ENCODE results near the gene JAZF1.

Gene JAZF1

DNA sequence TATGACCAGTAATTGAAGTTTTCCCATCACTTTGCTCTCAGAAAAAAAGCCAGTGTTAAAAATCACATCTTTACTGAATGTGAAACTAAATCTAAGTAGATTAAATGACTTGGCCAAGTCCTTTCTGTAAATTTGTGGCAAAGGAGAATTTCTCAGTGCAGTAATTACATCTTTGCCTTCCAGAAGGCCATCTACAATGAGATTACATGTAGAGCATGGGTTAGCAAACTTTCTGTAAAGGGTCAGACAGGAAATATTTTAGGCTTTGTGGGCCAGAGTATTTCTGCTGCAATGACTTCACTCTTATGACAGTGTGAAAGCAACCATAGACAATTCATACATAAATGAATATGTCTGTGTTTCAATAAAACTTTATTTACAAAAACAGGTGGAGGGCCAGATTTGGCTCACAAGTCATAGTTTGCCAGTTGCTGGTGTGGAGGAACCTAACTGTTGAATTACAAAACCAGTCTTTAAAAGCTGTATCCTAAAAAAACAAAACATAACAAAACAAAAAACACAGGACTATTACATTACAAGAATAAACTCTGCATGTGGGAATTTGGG, 249.6 kb downstream of the JAZF1 start:
- Histone ChIP-seq H3K9me3 (ENCODE audit: low read length) (no peaks in the 10 kb centered on the region), H3K9ac (ENCODE audit: low read length) (no peak overlapping the region), H3K36me3 (ENCODE audit: insufficient read depth, low read length) (no peaks in the 10 kb centered on the region), H3K4me3 (ENCODE audit: low read depth, low read length, poor library complexity, severe bottlenecking) (no peak overlapping the region), H3K79me2 (ENCODE audit: insufficient read depth, low read length) (no peaks in the 10 kb centered on the region), H4K20me1 (ENCODE audit: insufficient read depth, low read length) (no peaks in the 10 kb centered on the region), H3F3A (ENCODE audit: insufficient read depth, low read length) (no peaks in the 10 kb centered on the region), H3K4me2 (ENCODE audit: low read length) (no peak overlapping the region), H3K27me3 (ENCODE audit: insufficient read depth, low read length) (no peaks in the 10 kb centered on the region), H2AFZ (ENCODE audit: low read length) (no peak overlapping the region), H3K27ac (ENCODE audit: low read depth, low read length, poor library complexity, severe bottlenecking) (no peak overlapping the region), H3K4me1 (ENCODE audit: insufficient read depth, low read length, severe bottlenecking) (peaks cover 19% of the 10 kb centered on the region), H3K9me2 (ENCODE audit: low read depth, low read length) (no peaks in the 10 kb centered on the region)
- TF ChIP-seq, protein P1, sequence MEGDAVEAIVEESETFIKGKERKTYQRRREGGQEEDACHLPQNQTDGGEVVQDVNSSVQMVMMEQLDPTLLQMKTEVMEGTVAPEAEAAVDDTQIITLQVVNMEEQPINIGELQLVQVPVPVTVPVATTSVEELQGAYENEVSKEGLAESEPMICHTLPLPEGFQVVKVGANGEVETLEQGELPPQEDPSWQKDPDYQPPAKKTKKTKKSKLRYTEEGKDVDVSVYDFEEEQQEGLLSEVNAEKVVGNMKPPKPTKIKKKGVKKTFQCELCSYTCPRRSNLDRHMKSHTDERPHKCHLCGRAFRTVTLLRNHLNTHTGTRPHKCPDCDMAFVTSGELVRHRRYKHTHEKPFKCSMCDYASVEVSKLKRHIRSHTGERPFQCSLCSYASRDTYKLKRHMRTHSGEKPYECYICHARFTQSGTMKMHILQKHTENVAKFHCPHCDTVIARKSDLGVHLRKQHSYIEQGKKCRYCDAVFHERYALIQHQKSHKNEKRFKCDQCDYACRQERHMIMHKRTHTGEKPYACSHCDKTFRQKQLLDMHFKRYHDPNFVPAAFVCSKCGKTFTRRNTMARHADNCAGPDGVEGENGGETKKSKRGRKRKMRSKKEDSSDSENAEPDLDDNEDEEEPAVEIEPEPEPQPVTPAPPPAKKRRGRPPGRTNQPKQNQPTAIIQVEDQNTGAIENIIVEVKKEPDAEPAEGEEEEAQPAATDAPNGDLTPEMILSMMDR (IDR thresholded peaks at IDR 0.05; ENCODE audit: low read length), result no peak

DNA sequence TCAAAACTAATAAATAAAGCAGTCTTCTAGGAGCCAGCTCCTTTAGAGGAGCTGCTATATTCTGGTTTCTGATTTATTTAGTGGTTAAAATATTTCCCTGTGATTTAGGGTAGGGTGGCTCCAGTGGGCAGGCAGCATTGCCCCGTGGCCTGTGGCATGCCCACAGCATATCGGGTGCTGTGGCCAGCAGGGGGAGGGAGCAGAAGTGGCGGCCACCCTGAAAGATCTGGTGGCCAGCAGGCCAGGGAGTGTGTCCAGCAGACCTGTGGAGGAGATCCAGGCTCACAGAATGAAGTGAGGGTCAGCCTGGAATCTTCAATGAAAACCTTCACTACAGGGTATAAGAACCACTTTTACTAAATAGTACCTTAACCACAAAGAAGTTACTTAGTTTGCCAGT, 251.5 kb downstream of the JAZF1 start:
- H4K20me1 ChIP-seq (ENCODE audit: insufficient read depth, low read length), result no peaks in the 10 kb centered on the region
- no peaks in the 10 kb centered on the region for H3K9me3 ChIP-seq (ENCODE audit: low read length)
- no peak overlapping the region for H3K9ac ChIP-seq (ENCODE audit: low read length)
- no peak overlapping the region for H3K4me2 ChIP-seq (ENCODE audit: low read length)
- no peaks in the 10 kb centered on the region for H3K36me3 ChIP-seq (ENCODE audit: insufficient read depth, low read length)
- no peaks in the 10 kb centered on the region for H3K9me2 ChIP-seq (ENCODE audit: low read depth, low read length)
- no peaks in the 10 kb centered on the region for H3K79me2 ChIP-seq (ENCODE audit: insufficient read depth, low read length)
- no peaks in the 10 kb centered on the region for H3K27me3 ChIP-seq (ENCODE audit: insufficient read depth, low read length)
- H3K27ac ChIP-seq (ENCODE audit: low read depth, low read length, poor library complexity, severe bottlenecking), result no peak overlapping the region
- no peak for TF ChIP-seq EZH2 (IDR thresholded peaks at IDR 0.05; ENCODE audit: borderline replicate concordance, low read length)
- TF ChIP-seq, protein P1 (IDR thresholded peaks at IDR 0.05; ENCODE audit: low read length), result no peak
- H2AFZ ChIP-seq (ENCODE audit: low read length), result no peak overlapping the region
- H3K4me1 ChIP-seq (ENCODE audit: insufficient read depth, low read length, severe bottlenecking), result peaks cover 36% of the 10 kb centered on the region
- H3K4me3 ChIP-seq (ENCODE audit: low read depth, low read length, poor library complexity, severe bottlenecking), result no peak overlapping the region
- no peaks in the 10 kb centered on the region for H3F3A ChIP-seq (ENCODE audit: insufficient read depth, low read length)

DNA sequence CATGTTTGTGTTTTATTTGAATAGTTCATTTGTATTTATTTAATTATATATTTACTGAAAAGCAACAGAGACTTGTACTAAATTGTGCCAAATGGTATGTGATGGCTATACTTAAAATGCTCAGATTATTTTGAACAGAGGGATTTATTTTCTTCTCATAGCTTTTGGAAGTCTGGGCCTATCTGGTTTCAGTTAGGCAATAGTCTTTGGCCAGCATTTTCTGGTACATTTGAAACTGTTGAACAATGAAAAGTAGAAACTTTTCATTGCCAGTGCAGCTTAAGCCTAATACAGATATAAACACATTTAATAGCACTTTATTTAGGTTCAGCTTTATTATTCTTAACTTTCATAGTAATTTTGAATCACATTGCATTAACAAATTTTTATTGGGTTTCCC, 252.6 kb downstream of the JAZF1 start:
- H3K79me2 ChIP-seq (ENCODE audit: insufficient read depth, low read length), result no peaks in the 10 kb centered on the region
- no peaks in the 10 kb centered on the region for H3K9me2 ChIP-seq (ENCODE audit: low read depth, low read length)
- H3K9me3 ChIP-seq (ENCODE audit: low read length), result no peaks in the 10 kb centered on the region
- no peaks in the 10 kb centered on the region for H3K36me3 ChIP-seq (ENCODE audit: insufficient read depth, low read length)
- H2AFZ ChIP-seq (ENCODE audit: low read length), result no peak overlapping the region
- no peaks in the 10 kb centered on the region for H4K20me1 ChIP-seq (ENCODE audit: insufficient read depth, low read length)
- H3K27ac ChIP-seq (ENCODE audit: low read depth, low read length, poor library complexity, severe bottlenecking), result no peak overlapping the region
- H3K4me1 ChIP-seq (ENCODE audit: insufficient read depth, low read length, severe bottlenecking), result peaks cover 36% of the 10 kb centered on the region
- H3K9ac ChIP-seq (ENCODE audit: low read length), result no peak overlapping the region
- no peak overlapping the region for H3K4me2 ChIP-seq (ENCODE audit: low read length)
- H3K4me3 ChIP-seq (ENCODE audit: low read depth, low read length, poor library complexity, severe bottlenecking), result no peak overlapping the region
- no peaks in the 10 kb centered on the region for H3F3A ChIP-seq (ENCODE audit: insufficient read depth, low read length)
- H3K27me3 ChIP-seq (ENCODE audit: insufficient read depth, low read length), result no peaks in the 10 kb centered on the region
- no peak for TF ChIP-seq EZH2 (IDR thresholded peaks at IDR 0.05; ENCODE audit: borderline replicate concordance, low read length)
- TF ChIP-seq, protein P1 (IDR thresholded peaks at IDR 0.05; ENCODE audit: low read length), result no peak

All from OCI-LY1 (cell line).